WTC11 (cell line): ENCODE data around the gene GGA2. TPM values are rescaled to one million over a fixed set of nuclear protein-coding genes. Genes with fewer than 3 reads are reported as not detected.

Experiments
- ATAC-seq: fragments of 200-7000 bp; cut with Tn5 transposase; 2 replicates; pipeline ENCODE4 v1.10.0; 2021; ENCODE audit warnings: mild to moderate bottlenecking, moderate library complexity
- CTCF ChIA-PET: fragments of 300-600 bp; sonication (Branson Sonifier 250); formaldehyde crosslinking; loops from one replicate; lab custom pipeline; 2021; ENCODE audit warnings: antibody characterized with exemption; lab: Charles Lee
- POLR2A ChIA-PET: fragments of 350-600 bp; sonication (Branson Sonifier 250); formaldehyde crosslinking; loops from one replicate; lab custom pipeline; 2021; ENCODE audit warnings: antibody characterized with exemption; lab: Charles Lee
- DNase-seq: peaks from one replicate; pipeline ENCODE4 v3.0.0; 2021; ENCODE audit warnings: low spot score
- H3K27ac Mint-ChIP-seq: 2 replicates; pipeline ENCODE4 v1.8.0; 2021; ENCODE audit warnings: mixed read lengths
- H3K27me3 Mint-ChIP-seq: 2 replicates; pipeline ENCODE4 v1.8.0; 2021; ENCODE audit warnings: low read depth, mild to moderate bottlenecking, moderate library complexity, mixed read lengths
- H3K36me3 Mint-ChIP-seq: 2 replicates; pipeline ENCODE4 v1.8.0; 2021; ENCODE audit warnings: mixed read lengths
- H3K4me1 Mint-ChIP-seq: 2 replicates; pipeline ENCODE4 v1.8.0; 2022; ENCODE audit warnings: mixed read lengths
- H3K4me3 Mint-ChIP-seq: 2 replicates; pipeline ENCODE4 v1.8.0; 2021; ENCODE audit warnings: mild to moderate bottlenecking, moderate library complexity, mixed read lengths
- H3K9me3 Mint-ChIP-seq: 2 replicates; pipeline ENCODE4 v1.8.0; 2021; ENCODE audit warnings: mixed read lengths
- ATF1 ChIP-seq: sonication (generic); formaldehyde crosslinking; IDR thresholded peaks from 2 replicates; pipeline ENCODE4 v1.8.1; 2023; ENCODE audit warnings: mild to moderate bottlenecking, moderate library complexity, missing genetic modification reagents
- E2F5 ChIP-seq: sonication (generic); formaldehyde crosslinking; IDR thresholded peaks from 2 replicates; pipeline ENCODE4 v1.8.1; 2022; ENCODE audit warnings: mild to moderate bottlenecking, moderate library complexity, missing genetic modification reagents
- ELF4 ChIP-seq: sonication (generic); formaldehyde crosslinking; IDR thresholded peaks from 2 replicates; pipeline ENCODE4 v1.8.1; 2022; ENCODE audit warnings: low read depth, mild to moderate bottlenecking, moderate library complexity, missing genetic modification reagents
- EMX1 ChIP-seq: fragments of 250-450 bp; sonication (Bioruptor Pico); IDR thresholded peaks from 2 replicates; pipeline ENCODE4 v1.8.0; 2021; ENCODE audit warnings: mild to moderate bottlenecking
- FOXK1 ChIP-seq: sonication (generic); formaldehyde crosslinking; IDR thresholded peaks from 2 replicates; pipeline ENCODE4 v1.8.0; 2022; ENCODE audit warnings: mild to moderate bottlenecking, moderate library complexity, missing genetic modification reagents
- IRF2 ChIP-seq: sonication (generic); formaldehyde crosslinking; IDR thresholded peaks from 2 replicates; pipeline ENCODE4 v1.8.0; 2022; ENCODE audit warnings: low read depth, missing genetic modification reagents, borderline replicate concordance
- SMAD3 ChIP-seq: sonication (generic); formaldehyde crosslinking; IDR thresholded peaks from 2 replicates; pipeline ENCODE4 v1.8.0; 2022; ENCODE audit warnings: missing genetic modification reagents, mild to moderate bottlenecking, borderline replicate concordance
- SMAD4 ChIP-seq: sonication (generic); formaldehyde crosslinking; IDR thresholded peaks from 2 replicates; pipeline ENCODE4 v1.8.0; 2022; ENCODE audit warnings: mild to moderate bottlenecking, missing genetic modification reagents
- SP1 ChIP-seq: sonication (generic); formaldehyde crosslinking; conservative IDR thresholded peaks from 2 replicates; pipeline ENCODE4 v1.8.1; 2022; ENCODE audit warnings: missing genetic modification reagents
- STAT6 ChIP-seq: sonication (generic); formaldehyde crosslinking; conservative IDR thresholded peaks from 2 replicates; pipeline ENCODE4 v1.8.1; 2023; ENCODE audit warnings: mild to moderate bottlenecking, low read depth, missing genetic modification reagents, moderate library complexity
- TEAD4 ChIP-seq: sonication (generic); formaldehyde crosslinking; IDR thresholded peaks from 2 replicates; pipeline ENCODE4 v1.8.0; 2022; ENCODE audit warnings: mild to moderate bottlenecking, missing genetic modification reagents
- ZBTB21 ChIP-seq: sonication (generic); formaldehyde crosslinking; IDR thresholded peaks from 2 replicates; pipeline ENCODE4 v1.8.1; 2023; ENCODE audit warnings: mild to moderate bottlenecking, missing genetic modification reagents, borderline replicate concordance
- ZNF138 ChIP-seq: sonication (generic); formaldehyde crosslinking; conservative IDR thresholded peaks from 2 replicates; pipeline ENCODE4 v1.8.1; 2022; ENCODE audit warnings: mild to moderate bottlenecking, moderate library complexity, missing genetic modification reagents
- ZNF396 ChIP-seq: fragments of 250-450 bp; sonication (Bioruptor Pico); IDR thresholded peaks from 2 replicates; pipeline ENCODE4 v1.8.0; 2021; ENCODE audit warnings: mild to moderate bottlenecking, moderate library complexity, borderline replicate concordance
- ZNF423 ChIP-seq: fragments of 250-450 bp; sonication (Bioruptor Pico); IDR thresholded peaks from 2 replicates; pipeline ENCODE4 v2.1.2; 2022; ENCODE audit warnings: mild to moderate bottlenecking, moderate library complexity
- ZNF532 ChIP-seq: fragments of 250-450 bp; sonication (Bioruptor Pico); IDR thresholded peaks from 2 replicates; pipeline ENCODE4 v1.9.0; 2021; ENCODE audit warnings: mild to moderate bottlenecking, borderline replicate concordance
- ZSCAN18 ChIP-seq: fragments of 250-450 bp; sonication (Bioruptor Pico); IDR thresholded peaks from 2 replicates; pipeline ENCODE4 v2.1.2; 2022; ENCODE audit warnings: mild to moderate bottlenecking, moderate library complexity
- total RNA-seq: library from RNA; stranded (reverse); gene quantifications from 3 replicates; pipeline ENCODE4 v1.2.3, GENCODE V29; 2021

Gene GGA2
- total RNA-seq, 1 experiment from 2014 or later, result 107 TPM

- POLR2A ChIA-PET, result no interaction called here
- Mint-ChIP-seq H3K36me3 (peaks cover 84% of the 10 kb centered on the region), H3K9me3 (no peaks in the 10 kb centered on the region), H3K4me1 (no peaks in the 10 kb centered on the region), H3K27me3 (no peaks in the 10 kb centered on the region), H3K4me3 (no peak overlapping the region), H3K27ac (no peak overlapping the region)
- no peak for DNase-seq
- TF ChIP-seq ZNF138 (CRISPR knock-in tag) (no peak), ZSCAN18 (CRISPR knock-in tag) (no peak), ZNF423 (no peak), SP1 (no peak)
- CTCF ChIA-PET, result no interaction called here
- ATAC-seq, result no peak
Observed at GRCh38 chr16:23486480-23486879, 23.8 kb downstream of the GGA2 start.

GRCh38 chr16:23485841-23486240 lies 24.5 kb downstream of the GGA2 start:
- no peaks in the 10 kb centered on the region for H3K9me3 Mint-ChIP-seq
- POLR2A ChIA-PET, result no interaction called here
- H3K27me3 Mint-ChIP-seq, result no peaks in the 10 kb centered on the region
- H3K4me3 Mint-ChIP-seq, result no peak overlapping the region
- DNase-seq (no peak), ATAC-seq (no peak)
- CTCF ChIA-PET, result no interaction called here
- no peak for TF ChIP-seq STAT6 (CRISPR knock-in tag)
- TF ChIP-seq E2F5, result no peak
- TF ChIP-seq SMAD4 (CRISPR knock-in tag), result no peak
- no peak for TF ChIP-seq ELF4 (CRISPR knock-in tag)
- TF ChIP-seq IRF2 (CRISPR knock-in tag), result no peak
- TF ChIP-seq ZNF532, result no peak
- TF ChIP-seq EMX1 (CRISPR knock-in tag), result no peak
- TF ChIP-seq FOXK1 (CRISPR knock-in tag), result no peak
- TF ChIP-seq SMAD3, result no peak
- TF ChIP-seq ZNF396 (CRISPR knock-in tag), result no peak
- TF ChIP-seq TEAD4 (CRISPR knock-in tag), result no peak
- TF ChIP-seq ZBTB21, result no peak
- TF ChIP-seq ATF1 (CRISPR knock-in tag), result no peak
- peaks cover 85% of the 10 kb centered on the region for H3K36me3 Mint-ChIP-seq
- no peaks in the 10 kb centered on the region for H3K4me1 Mint-ChIP-seq
- no peak overlapping the region for H3K27ac Mint-ChIP-seq
